Measurements from ENCODE around the gene RGS1.
A peak's percentile ranks its signal among the peaks of the same experiment; 100 is the strongest.

The RGS1 gene

DNA sequence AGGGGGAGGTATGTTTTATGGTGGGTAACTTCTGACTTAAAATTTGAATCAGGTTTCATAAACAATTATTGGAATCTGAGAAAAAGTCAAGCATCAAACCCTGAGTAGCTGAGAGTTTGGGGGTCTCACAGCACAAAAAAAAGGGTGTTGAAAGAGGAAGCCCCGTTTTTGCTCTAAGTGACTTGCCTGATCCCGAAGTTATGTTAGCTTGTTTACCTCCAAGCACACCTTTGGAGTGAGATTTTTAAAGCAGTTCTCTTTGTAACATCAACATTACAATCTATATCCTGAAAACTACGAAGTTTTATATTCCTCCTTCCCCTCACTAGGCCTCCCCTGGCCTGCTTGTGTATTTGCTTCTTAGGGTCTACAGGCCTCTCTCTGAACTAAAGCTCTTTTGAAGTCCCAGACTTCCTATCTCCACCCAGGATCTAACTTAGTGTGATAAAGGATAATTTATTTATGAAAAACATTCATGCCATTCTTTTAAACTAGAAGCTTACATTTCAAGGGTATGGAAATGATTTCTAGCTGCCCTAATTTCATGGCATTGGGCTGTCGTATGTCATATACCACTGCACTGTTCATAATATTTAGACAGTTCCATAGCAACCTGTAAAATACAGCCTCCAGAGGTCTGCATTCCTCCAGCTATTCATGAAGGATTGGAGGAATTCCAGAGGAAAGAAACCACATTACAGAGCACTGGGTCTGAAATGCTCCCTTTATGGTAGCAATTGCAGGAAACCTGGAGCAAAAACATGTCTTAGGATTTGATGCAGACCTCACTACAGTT lies 36.1 kb upstream of the RGS1 start:
- Histone ChIP-seq H3K4me1 (ENCODE audit: control insufficient read depth, insufficient read depth, low read length) (peaks cover 18% of the 10 kb centered on the region), H3K27me3 (ENCODE audit: control insufficient read depth, insufficient read depth, low read length) (no peaks in the 10 kb centered on the region), H3K9me3 (replicated peaks; ENCODE audit: low read length) (no peaks in the 10 kb centered on the region), H3K4me3 (ENCODE audit: low read length) (no peak overlapping the region), H3K4me2 (ENCODE audit: low read length) (peak overlapping the region; percentile 20), H3K36me3 (ENCODE audit: insufficient read depth, low read length) (no peaks in the 10 kb centered on the region), H3K9ac (ENCODE audit: low read depth, low read length) (peak overlapping the region; percentile 84)

DNA sequence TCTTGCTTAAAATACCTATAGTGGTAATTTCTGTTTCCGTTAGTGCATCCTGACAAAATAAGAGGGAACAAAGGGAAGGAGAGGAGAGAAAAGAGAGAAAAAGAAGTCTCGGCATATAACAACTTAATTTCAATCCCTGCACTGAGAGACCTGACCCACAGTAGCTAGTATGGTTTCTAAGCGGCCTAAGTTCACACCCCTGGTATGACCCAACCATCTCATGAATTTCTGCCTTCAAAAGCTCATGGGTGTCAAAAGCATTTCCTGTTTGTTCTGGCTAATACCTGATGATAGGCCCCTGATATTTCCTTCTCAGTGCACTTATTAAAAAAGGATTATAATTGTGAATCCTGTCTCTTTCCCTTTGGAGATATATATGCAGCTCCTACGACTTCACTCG lies 32.1 kb upstream of the RGS1 start:
- no peak overlapping the region for H3K9ac ChIP-seq (ENCODE audit: low read depth, low read length)
- no peak overlapping the region for H3K4me3 ChIP-seq (ENCODE audit: low read length)
- no peaks in the 10 kb centered on the region for H3K36me3 ChIP-seq (ENCODE audit: insufficient read depth, low read length)
- no peak overlapping the region for H3K4me2 ChIP-seq (ENCODE audit: low read length)
- no peaks in the 10 kb centered on the region for H3K9me3 ChIP-seq (replicated peaks; ENCODE audit: low read length)
- no peaks in the 10 kb centered on the region for H3K27me3 ChIP-seq (ENCODE audit: control insufficient read depth, insufficient read depth, low read length)
- peaks cover 35% of the 10 kb centered on the region for H3K4me1 ChIP-seq (ENCODE audit: control insufficient read depth, insufficient read depth, low read length)

- no peaks in the 10 kb centered on the region for H3K9me3 ChIP-seq (replicated peaks; ENCODE audit: low read length)
- H3K27me3 ChIP-seq (ENCODE audit: control insufficient read depth, insufficient read depth, low read length) = no peaks in the 10 kb centered on the region
- H3K9ac ChIP-seq (ENCODE audit: low read depth, low read length) = no peak overlapping the region
- H3K4me1 ChIP-seq (ENCODE audit: control insufficient read depth, insufficient read depth, low read length) = peaks cover 32% of the 10 kb centered on the region
- no peaks in the 10 kb centered on the region for H3K36me3 ChIP-seq (ENCODE audit: insufficient read depth, low read length)
- H3K4me3 ChIP-seq (ENCODE audit: low read length) = no peak overlapping the region
- no peak overlapping the region for H3K4me2 ChIP-seq (ENCODE audit: low read length)
Measured at GRCh38 chr1:192545896-192546521, 29.6 kb upstream of the RGS1 start.

DNA sequence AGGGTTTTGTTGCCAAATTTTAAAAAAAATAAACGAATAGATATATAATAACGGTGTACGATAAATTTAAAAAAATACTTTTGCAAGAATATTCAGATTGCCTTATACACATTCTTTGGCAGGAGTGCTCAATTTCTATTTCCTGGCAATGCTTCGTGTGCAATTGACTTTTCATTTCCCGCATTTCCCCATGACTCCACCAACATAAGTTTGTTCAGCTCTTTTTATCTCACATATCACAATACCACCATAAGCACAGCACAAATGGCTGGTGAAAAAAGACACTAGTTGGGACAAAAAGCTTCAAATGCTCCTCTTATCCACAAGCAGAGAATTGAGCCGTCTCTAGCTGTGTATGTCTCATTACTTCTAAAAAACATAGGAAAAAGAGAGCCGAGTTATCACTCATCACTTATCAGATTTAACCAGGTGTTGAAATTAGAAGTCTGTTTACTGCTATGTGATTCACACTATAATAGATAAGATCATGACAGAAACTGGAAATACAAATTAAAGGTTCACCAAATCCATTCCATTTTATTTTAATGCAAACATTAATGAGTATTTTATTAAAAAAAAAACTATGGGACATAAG lies 28.9 kb upstream of the RGS1 start:
- no peaks in the 10 kb centered on the region for H3K9me3 ChIP-seq (replicated peaks; ENCODE audit: low read length)
- H3K36me3 ChIP-seq (ENCODE audit: insufficient read depth, low read length) = no peaks in the 10 kb centered on the region
- no peak overlapping the region for H3K4me2 ChIP-seq (ENCODE audit: low read length)
- peaks cover 38% of the 10 kb centered on the region for H3K4me1 ChIP-seq (ENCODE audit: control insufficient read depth, insufficient read depth, low read length)
- H3K9ac ChIP-seq (ENCODE audit: low read depth, low read length) = no peak overlapping the region
- H3K4me3 ChIP-seq (ENCODE audit: low read length) = no peak overlapping the region
- no peaks in the 10 kb centered on the region for H3K27me3 ChIP-seq (ENCODE audit: control insufficient read depth, insufficient read depth, low read length)

DNA sequence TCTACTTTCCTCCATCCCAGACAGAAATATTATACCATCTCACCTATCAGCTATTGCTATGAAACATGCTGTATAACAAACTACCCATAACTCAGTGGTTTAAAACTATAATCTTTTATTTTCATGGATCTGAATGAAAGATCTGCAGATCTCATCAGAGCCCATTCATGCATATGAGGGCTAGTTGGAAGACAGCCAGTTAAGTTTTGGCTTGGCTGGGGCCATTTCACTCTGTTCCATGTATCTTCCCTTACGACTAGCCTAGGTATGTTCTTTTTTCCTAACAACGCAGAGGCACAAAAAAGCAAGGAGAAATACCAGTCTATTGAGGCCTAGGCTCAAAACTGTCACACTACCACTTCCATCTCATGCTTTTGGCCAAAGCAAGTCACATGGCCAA lies 28.1 kb upstream of the RGS1 start:
- Histone ChIP-seq H3K9me3 (replicated peaks; ENCODE audit: low read length) (no peaks in the 10 kb centered on the region), H3K9ac (ENCODE audit: low read depth, low read length) (no peak overlapping the region), H3K4me2 (ENCODE audit: low read length) (no peak overlapping the region), H3K27me3 (ENCODE audit: control insufficient read depth, insufficient read depth, low read length) (no peaks in the 10 kb centered on the region), H3K4me1 (ENCODE audit: control insufficient read depth, insufficient read depth, low read length) (peaks cover 38% of the 10 kb centered on the region), H3K36me3 (ENCODE audit: insufficient read depth, low read length) (no peaks in the 10 kb centered on the region), H3K4me3 (ENCODE audit: low read length) (no peak overlapping the region)

GRCh38 chr1:192549937-192550336 lies 25.6 kb upstream of the RGS1 start:
- no peaks in the 10 kb centered on the region for H3K27me3 ChIP-seq (ENCODE audit: control insufficient read depth, insufficient read depth, low read length)
- no peak overlapping the region for H3K4me3 ChIP-seq (ENCODE audit: low read length)
- peaks cover 32% of the 10 kb centered on the region for H3K4me1 ChIP-seq (ENCODE audit: control insufficient read depth, insufficient read depth, low read length)
- H3K4me2 ChIP-seq (ENCODE audit: low read length) = no peak overlapping the region
- no peak overlapping the region for H3K9ac ChIP-seq (ENCODE audit: low read depth, low read length)
- no peaks in the 10 kb centered on the region for H3K36me3 ChIP-seq (ENCODE audit: insufficient read depth, low read length)
- H3K9me3 ChIP-seq (replicated peaks; ENCODE audit: low read length) = no peaks in the 10 kb centered on the region

DNA sequence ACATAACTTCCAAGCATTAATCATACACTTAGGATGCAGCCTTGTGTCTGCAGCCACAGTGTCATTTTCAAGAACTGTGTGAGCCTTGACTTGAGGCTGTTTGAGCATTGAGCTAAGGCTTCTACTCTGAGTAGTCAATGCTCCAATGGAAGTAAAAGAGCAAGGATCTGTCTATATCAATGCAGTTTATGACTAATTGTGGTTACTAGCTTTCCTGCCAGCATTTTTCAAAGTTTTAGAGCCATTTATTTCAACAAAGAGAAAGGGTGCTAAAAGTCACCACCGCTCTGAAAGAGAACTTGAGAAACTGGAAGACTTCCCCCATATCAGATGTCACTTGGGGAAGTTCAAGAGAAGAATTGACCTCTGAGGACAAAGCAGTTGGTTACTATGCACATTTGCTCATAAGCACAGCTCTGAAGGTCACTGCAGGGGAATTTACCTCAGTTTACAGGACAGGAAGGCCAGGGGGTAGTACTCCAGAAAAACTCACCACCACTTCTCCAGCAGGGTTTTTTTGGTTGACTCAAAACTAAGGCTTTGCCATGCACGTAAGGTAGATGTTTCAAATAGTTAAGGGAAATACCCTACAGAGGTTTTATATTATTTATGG lies 24.5 kb upstream of the RGS1 start:
- H3K4me1 ChIP-seq (ENCODE audit: control insufficient read depth, insufficient read depth, low read length) = peaks cover 21% of the 10 kb centered on the region
- no peaks in the 10 kb centered on the region for H3K36me3 ChIP-seq (ENCODE audit: insufficient read depth, low read length)

GRCh38 chr1:192552760-192553191 lies 22.8 kb upstream of the RGS1 start:
- no peaks in the 10 kb centered on the region for H3K9me3 ChIP-seq (replicated peaks; ENCODE audit: low read length)
- peaks cover 31% of the 10 kb centered on the region for H3K4me1 ChIP-seq (ENCODE audit: control insufficient read depth, insufficient read depth, low read length)
- H3K27me3 ChIP-seq (ENCODE audit: control insufficient read depth, insufficient read depth, low read length) = no peaks in the 10 kb centered on the region
- H3K36me3 ChIP-seq (ENCODE audit: insufficient read depth, low read length) = no peaks in the 10 kb centered on the region
- H3K9ac ChIP-seq (ENCODE audit: low read depth, low read length) = no peak overlapping the region
- no peak overlapping the region for H3K4me3 ChIP-seq (ENCODE audit: low read length)
- H3K4me2 ChIP-seq (ENCODE audit: low read length) = no peak overlapping the region

More for the DNA sequence above, 24.5 kb upstream of the RGS1 start:
- no peaks in the 10 kb centered on the region for H3K27me3 ChIP-seq (ENCODE audit: control insufficient read depth, insufficient read depth, low read length)
- no peak overlapping the region for H3K9ac ChIP-seq (ENCODE audit: low read depth, low read length)
- no peaks in the 10 kb centered on the region for H3K9me3 ChIP-seq (replicated peaks; ENCODE audit: low read length)
- peak overlapping the region; percentile 51 for H3K4me2 ChIP-seq (ENCODE audit: low read length)
- no peak overlapping the region for H3K4me3 ChIP-seq (ENCODE audit: low read length)

GRCh38 chr1:192553741-192554140 lies 21.8 kb upstream of the RGS1 start:
- no peaks in the 10 kb centered on the region for H3K9me3 ChIP-seq (replicated peaks; ENCODE audit: low read length)
- H3K36me3 ChIP-seq (ENCODE audit: insufficient read depth, low read length) = no peaks in the 10 kb centered on the region
- no peak overlapping the region for H3K4me3 ChIP-seq (ENCODE audit: low read length)
- no peak overlapping the region for H3K9ac ChIP-seq (ENCODE audit: low read depth, low read length)
- no peaks in the 10 kb centered on the region for H3K27me3 ChIP-seq (ENCODE audit: control insufficient read depth, insufficient read depth, low read length)
- H3K4me2 ChIP-seq (ENCODE audit: low read length) = no peak overlapping the region
- peaks cover 41% of the 10 kb centered on the region for H3K4me1 ChIP-seq (ENCODE audit: control insufficient read depth, insufficient read depth, low read length)

DNA sequence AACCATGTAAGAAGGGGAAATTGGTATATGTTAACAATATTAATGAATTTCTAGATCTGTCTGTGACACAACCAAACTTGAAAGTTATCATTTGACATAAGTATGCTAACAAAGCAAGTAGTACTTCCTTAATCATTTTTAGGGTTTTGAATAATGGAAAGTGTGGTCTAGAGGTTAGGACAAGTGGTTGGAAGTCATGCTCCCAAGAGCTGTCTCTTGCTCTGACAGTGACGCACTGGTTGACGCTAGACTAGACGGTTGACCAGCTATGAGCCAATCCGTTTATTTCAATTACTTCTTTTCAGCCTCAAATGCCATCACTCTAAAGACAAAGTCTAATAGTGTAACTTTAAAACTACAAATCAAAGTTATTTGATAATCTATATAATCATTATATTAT lies 20.7 kb upstream of the RGS1 start:
- peaks cover 46% of the 10 kb centered on the region for H3K4me1 ChIP-seq (ENCODE audit: control insufficient read depth, insufficient read depth, low read length)
- no peaks in the 10 kb centered on the region for H3K36me3 ChIP-seq (ENCODE audit: insufficient read depth, low read length)
- H3K27me3 ChIP-seq (ENCODE audit: control insufficient read depth, insufficient read depth, low read length) = no peaks in the 10 kb centered on the region
- H3K9me3 ChIP-seq (replicated peaks; ENCODE audit: low read length) = no peaks in the 10 kb centered on the region
- H3K4me3 ChIP-seq (ENCODE audit: low read length) = no peak overlapping the region
- H3K4me2 ChIP-seq (ENCODE audit: low read length) = no peak overlapping the region
- H3K9ac ChIP-seq (ENCODE audit: low read depth, low read length) = no peak overlapping the region

- Histone ChIP-seq H3K4me3 (ENCODE audit: low read length) (no peak overlapping the region), H3K9ac (ENCODE audit: low read depth, low read length) (no peak overlapping the region), H3K27me3 (ENCODE audit: control insufficient read depth, insufficient read depth, low read length) (no peaks in the 10 kb centered on the region), H3K4me1 (ENCODE audit: control insufficient read depth, insufficient read depth, low read length) (peaks cover 47% of the 10 kb centered on the region), H3K9me3 (replicated peaks; ENCODE audit: low read length) (no peaks in the 10 kb centered on the region), H3K36me3 (ENCODE audit: insufficient read depth, low read length) (no peaks in the 10 kb centered on the region), H3K4me2 (ENCODE audit: low read length) (no peak overlapping the region)
Measured at GRCh38 chr1:192555399-192555798, 20.2 kb upstream of the RGS1 start.
